ENCODE results near the gene CHID1.

GRCh38 chr11:867856-868358, 42.7 kb downstream of the CHID1 start:
- TF ChIP-seq EP300 (IDR thresholded peaks at IDR 0.05; ENCODE audit: borderline replicate concordance in 1 of 2, low read depth in 2 of 2, low read length in 2 of 2) (no peak), SUZ12 (IDR thresholded peaks at IDR 0.05; ENCODE audit: low read length) (no peak), ZNF274 (IDR thresholded peaks at IDR 0.05; ENCODE audit: borderline replicate concordance, extremely low read depth, low read length) (no peak), EZH2 (IDR thresholded peaks at IDR 0.05; ENCODE audit: low read depth, low read length, severe bottlenecking) (no peak), EGR1 (IDR thresholded peaks at IDR 0.05; ENCODE audit: borderline replicate concordance, low read depth, low read length) (no peak), USF2 (IDR thresholded peaks at IDR 0.05; ENCODE audit: low read length) (no peak), JUND (IDR thresholded peaks at IDR 0.05; ENCODE audit: low read length) (no peak), HDAC6 (IDR thresholded peaks at IDR 0.05; ENCODE audit: low read depth, low read length) (no peak), NANOG (IDR thresholded peaks at IDR 0.05; ENCODE audit: insufficient read depth, low read depth, low read length, poor library complexity, severe bottlenecking) (no peak), RAD21 (IDR thresholded peaks at IDR 0.05 in 1 of 2, conservative IDR thresholded peaks at IDR 0.05 in 1 of 2; ENCODE audit: low read depth in 2 of 2, low read length in 2 of 2) (no peak), POLR2A (IDR thresholded peaks at IDR 0.05; ENCODE audit: control extremely low read depth in 1 of 2, low read depth in 2 of 2, low read length in 2 of 2) (peak in 1 of 2 experiments; percentile 45; a peak in 1 of 3 replicates)
- TF ChIP-seq, protein P1, sequence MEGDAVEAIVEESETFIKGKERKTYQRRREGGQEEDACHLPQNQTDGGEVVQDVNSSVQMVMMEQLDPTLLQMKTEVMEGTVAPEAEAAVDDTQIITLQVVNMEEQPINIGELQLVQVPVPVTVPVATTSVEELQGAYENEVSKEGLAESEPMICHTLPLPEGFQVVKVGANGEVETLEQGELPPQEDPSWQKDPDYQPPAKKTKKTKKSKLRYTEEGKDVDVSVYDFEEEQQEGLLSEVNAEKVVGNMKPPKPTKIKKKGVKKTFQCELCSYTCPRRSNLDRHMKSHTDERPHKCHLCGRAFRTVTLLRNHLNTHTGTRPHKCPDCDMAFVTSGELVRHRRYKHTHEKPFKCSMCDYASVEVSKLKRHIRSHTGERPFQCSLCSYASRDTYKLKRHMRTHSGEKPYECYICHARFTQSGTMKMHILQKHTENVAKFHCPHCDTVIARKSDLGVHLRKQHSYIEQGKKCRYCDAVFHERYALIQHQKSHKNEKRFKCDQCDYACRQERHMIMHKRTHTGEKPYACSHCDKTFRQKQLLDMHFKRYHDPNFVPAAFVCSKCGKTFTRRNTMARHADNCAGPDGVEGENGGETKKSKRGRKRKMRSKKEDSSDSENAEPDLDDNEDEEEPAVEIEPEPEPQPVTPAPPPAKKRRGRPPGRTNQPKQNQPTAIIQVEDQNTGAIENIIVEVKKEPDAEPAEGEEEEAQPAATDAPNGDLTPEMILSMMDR (IDR thresholded peaks at IDR 0.05; ENCODE audit: control extremely low read depth in 1 of 3, insufficient read depth in 1 of 3, low read depth in 1 of 3, low read length in 3 of 3) = no peak
